OCI-LY3 (cell line): ENCODE results near the gene ASB15.

Source experiments
- H2AFZ ChIP-seq: fragments of 200-600, 300-600 bp; shearing (Covaris generic); 2 replicates; pipeline ENCODE4 v1.6.0; 2014; ENCODE audit warnings: antibody characterized with exemption, low read depth, low read length
- H3K27ac ChIP-seq: fragments of 200-600, 300-600 bp; sonication (generic); 2 replicates; pipeline ENCODE4 v1.5.1; 2014; ENCODE audit warnings: mild to moderate bottlenecking, low read length, moderate library complexity, mixed read lengths
- H3K27me3 ChIP-seq: fragments of 200-600, 300-600 bp; sonication (generic); 2 replicates; pipeline ENCODE4 v1.6.1; 2014; ENCODE audit warnings: low read depth, low read length, mixed read lengths
- H3K36me3 ChIP-seq: fragments of 200-600, 300-600 bp; sonication (generic); replicated peaks from 2 replicates; pipeline ENCODE3; 2014; ENCODE audit warnings: low read depth, low read length, mixed read lengths
- H3K4me1 ChIP-seq: fragments of 300-600, 200-600 bp; sonication (generic); 2 replicates; pipeline ENCODE4 v1.6.1; 2014; ENCODE audit warnings: low read length, mixed read lengths
- H3K4me2 ChIP-seq: fragments of 200-600, 300-600 bp; sonication (generic); 2 replicates; pipeline ENCODE4 v1.6.1; 2014; ENCODE audit warnings: low read length, mixed read lengths
- H3K4me3 ChIP-seq: fragments of 300-600, 200-600 bp; sonication (generic); 2 replicates; pipeline ENCODE4 v1.5.1; 2014; ENCODE audit warnings: antibody characterized with exemption, mild to moderate bottlenecking, low read length, moderate library complexity
- H3K79me2 ChIP-seq: fragments of 300-600, 200-600 bp; shearing (Covaris generic); 2 replicates; pipeline ENCODE4 v1.6.1; 2014; ENCODE audit warnings: mild to moderate bottlenecking, low read length, mixed read lengths
- H3K9ac ChIP-seq: fragments of 300-600, 200-600 bp; shearing (Covaris generic); 2 replicates; pipeline ENCODE4 v1.6.0; 2014; ENCODE audit warnings: mild to moderate bottlenecking, low read length, moderate library complexity
- H3K9me3 ChIP-seq: fragments of 200-600, 300-600 bp; shearing (Covaris generic); 2 replicates; pipeline ENCODE4 v1.6.1; 2014; ENCODE audit warnings: low read length, mixed read lengths; ENCODE audit not compliant: insufficient read depth
- H4K20me1 ChIP-seq: fragments of 200-600, 300-600 bp; sonication (generic); 2 replicates; pipeline ENCODE4 v1.6.1; 2016; ENCODE audit warnings: low read length, mixed read lengths; ENCODE audit not compliant: insufficient read depth
- CTCF ChIP-seq: fragments of 200-600, 300-600 bp; sonication (generic); IDR thresholded peaks from 2 replicates; pipeline ENCODE4 v1.5.1; 2014; ENCODE audit warnings: antibody characterized with exemption, low read length, low read depth
- EZH2phosphoT487 ChIP-seq: fragments of 200-600 bp; shearing (Covaris generic); IDR thresholded peaks from 2 replicates; pipeline ENCODE4 v1.6.1; 2018; ENCODE audit warnings: antibody characterized with exemption, mixed run types, low read depth

The ASB15 gene

DNA sequence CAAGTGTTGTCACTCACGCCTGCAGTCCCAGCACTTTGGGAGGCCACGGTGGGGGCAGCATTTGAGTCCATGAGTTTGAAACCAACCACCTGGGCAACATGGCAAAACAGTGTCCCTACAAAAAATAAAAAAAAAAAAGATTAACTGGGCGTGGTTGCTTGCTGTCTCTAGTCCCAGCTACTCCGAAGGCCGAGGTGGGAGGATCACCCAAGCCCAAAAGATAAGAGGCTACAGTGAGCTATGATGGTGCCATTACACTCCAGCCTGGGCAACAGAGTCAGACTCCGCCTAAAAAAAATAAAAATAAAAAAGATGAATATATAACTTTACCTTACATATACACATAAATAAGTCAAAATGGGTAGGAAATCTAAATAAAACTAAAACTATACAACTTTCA lies 51.5 kb downstream of the ASB15 start:
- Histone ChIP-seq H4K20me1 (no peaks in the 10 kb centered on the region), H3K4me2 (no peak overlapping the region), H3K9ac (no peak overlapping the region), H3K4me3 (no peak overlapping the region), H3K36me3 (no peaks in the 10 kb centered on the region), H3K9me3 (no peaks in the 10 kb centered on the region), H3K4me1 (no peaks in the 10 kb centered on the region), H3K79me2 (no peaks in the 10 kb centered on the region), H3K27ac (no peak overlapping the region), H2AFZ (no peak overlapping the region), H3K27me3 (no peaks in the 10 kb centered on the region)
- TF ChIP-seq EZH2phosphoT487 = no peak
- no peak for TF ChIP-seq CTCF

DNA sequence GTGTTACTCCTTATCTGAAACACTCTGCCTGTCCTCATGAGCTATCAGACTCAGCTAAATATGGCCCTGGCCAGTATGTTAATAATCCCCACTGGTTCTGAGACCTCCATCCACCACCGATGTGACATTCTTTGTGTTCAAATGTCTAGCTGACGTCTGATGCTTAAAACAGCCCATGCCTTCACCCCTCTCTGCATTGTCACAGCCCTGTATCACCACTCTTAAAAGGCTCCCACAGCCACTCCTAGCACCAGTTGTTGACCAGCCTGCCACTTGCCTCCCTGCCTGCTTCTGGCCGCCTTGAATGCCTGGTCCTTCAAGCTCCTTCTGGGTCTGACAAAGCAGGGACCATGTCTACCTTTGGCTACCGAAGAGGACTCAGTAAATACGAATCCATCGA lies 54.0 kb downstream of the ASB15 start, which contains the start of gene LMOD2:
TSS of gene LMOD2 (plus strand) at position 253 of the 400 bp plus-strand sequence. CDS start at position 351, 98 bp downstream.
- H4K20me1 ChIP-seq = no peaks in the 10 kb centered on the region
- no peaks in the 10 kb centered on the region for H3K9me3 ChIP-seq
- no peak within 1 kb of the TSS for H2AFZ ChIP-seq
- no peak within 1 kb of the TSS for H3K27ac ChIP-seq
- no peak within 1 kb of the TSS for H3K4me2 ChIP-seq
- TF ChIP-seq CTCF (no peak), EZH2phosphoT487 (no peak)
- H3K27me3 ChIP-seq = no peaks in the 10 kb centered on the region
- no peak within 1 kb of the TSS for H3K9ac ChIP-seq
- no peaks in the 10 kb centered on the region for H3K36me3 ChIP-seq
- no peaks in the 10 kb centered on the region for H3K79me2 ChIP-seq
- H3K4me3 ChIP-seq = no peak within 1 kb of the TSS
- H3K4me1 ChIP-seq = no peaks in the 10 kb centered on the region

DNA sequence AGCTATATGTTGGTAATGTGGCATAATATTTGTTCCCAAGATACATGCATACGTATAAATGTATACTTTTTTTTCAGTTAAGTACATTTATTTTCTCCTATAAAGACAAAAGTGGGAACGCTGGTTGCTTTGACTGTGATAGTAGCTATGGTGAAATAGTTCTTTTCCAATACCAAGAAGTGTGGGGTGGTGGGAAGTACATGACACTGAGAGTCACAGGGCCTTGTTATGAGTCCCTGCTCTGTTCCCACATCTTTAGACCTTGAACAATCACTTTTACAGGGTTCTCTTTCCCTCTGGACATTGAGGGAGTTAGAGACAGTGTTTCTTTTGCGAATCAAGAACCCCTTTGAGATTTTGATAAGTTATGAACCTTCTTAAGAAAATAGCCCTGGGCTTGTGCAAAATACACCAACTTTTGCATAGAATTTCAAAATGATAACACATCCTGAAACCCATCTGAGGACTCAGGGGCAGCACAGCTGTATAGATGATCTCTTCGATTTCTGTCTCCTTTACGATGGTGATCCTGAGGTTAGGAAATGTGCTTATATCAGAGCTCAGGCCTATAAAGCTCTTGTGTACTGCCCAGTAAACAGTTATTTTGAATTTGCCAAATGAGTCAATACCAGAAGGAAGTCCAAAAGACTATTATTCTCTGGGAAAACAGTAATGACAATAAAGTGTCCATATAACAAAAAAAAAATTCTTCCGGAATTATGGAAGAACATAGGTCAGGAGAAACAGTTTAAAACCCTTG lies 55.1 kb downstream of the ASB15 start:
- Histone ChIP-seq H3K27ac (no peak overlapping the region), H3K4me1 (no peaks in the 10 kb centered on the region), H3K4me2 (no peak overlapping the region), H3K36me3 (no peaks in the 10 kb centered on the region), H3K79me2 (no peaks in the 10 kb centered on the region), H3K9ac (no peak overlapping the region), H2AFZ (no peak overlapping the region), H3K4me3 (no peak overlapping the region), H4K20me1 (no peaks in the 10 kb centered on the region), H3K27me3 (no peaks in the 10 kb centered on the region), H3K9me3 (no peaks in the 10 kb centered on the region)
- no peak for TF ChIP-seq CTCF
- TF ChIP-seq EZH2phosphoT487 = no peak

DNA sequence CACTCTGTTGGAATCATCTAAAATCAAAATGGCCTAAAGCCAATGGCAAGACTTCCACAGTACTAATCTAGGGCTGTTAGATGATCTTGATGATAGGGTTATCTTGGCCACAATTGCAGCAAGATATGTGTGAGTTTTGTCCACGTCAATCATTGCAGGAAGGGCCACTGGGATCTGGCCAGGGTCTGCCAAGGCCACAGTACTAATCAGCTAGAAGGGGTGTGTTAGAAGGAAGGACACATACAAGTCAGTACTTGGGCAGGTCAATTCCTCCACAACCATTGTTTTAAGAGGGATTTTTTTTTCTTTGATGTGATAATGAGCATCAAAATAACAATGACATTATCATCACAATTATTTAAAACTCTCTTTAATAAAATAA lies 55.7 kb downstream of the ASB15 start:
- H3K9me3 ChIP-seq = no peaks in the 10 kb centered on the region
- TF ChIP-seq EZH2phosphoT487 (no peak), CTCF (no peak)
- H3K79me2 ChIP-seq = no peaks in the 10 kb centered on the region
- no peak overlapping the region for H3K27ac ChIP-seq
- H3K9ac ChIP-seq = no peak overlapping the region
- H4K20me1 ChIP-seq = no peaks in the 10 kb centered on the region
- H3K4me3 ChIP-seq = no peak overlapping the region
- no peak overlapping the region for H2AFZ ChIP-seq
- no peak overlapping the region for H3K4me2 ChIP-seq
- H3K27me3 ChIP-seq = no peaks in the 10 kb centered on the region
- no peaks in the 10 kb centered on the region for H3K4me1 ChIP-seq
- H3K36me3 ChIP-seq = no peaks in the 10 kb centered on the region
